RKO (cell line): ENCODE data around the gene BMAL2.
A peak's percentile ranks its signal among the peaks of the same experiment; 100 is the strongest.

Experiments used
- DNase-seq: peaks from one replicate; pipeline ENCODE4 v3.0.0-alpha.2; 2016; ENCODE audit warnings: low spot score

Gene BMAL2

GRCh38 chr12:27319848-27320247, 12.8 kb upstream of the BMAL2 start:
- DNase-seq: no peak

- no peak for DNase-seq
These were observed 8.1 kb upstream of the BMAL2 start for GRCh38 chr12:27324530-27324929.

DNA sequence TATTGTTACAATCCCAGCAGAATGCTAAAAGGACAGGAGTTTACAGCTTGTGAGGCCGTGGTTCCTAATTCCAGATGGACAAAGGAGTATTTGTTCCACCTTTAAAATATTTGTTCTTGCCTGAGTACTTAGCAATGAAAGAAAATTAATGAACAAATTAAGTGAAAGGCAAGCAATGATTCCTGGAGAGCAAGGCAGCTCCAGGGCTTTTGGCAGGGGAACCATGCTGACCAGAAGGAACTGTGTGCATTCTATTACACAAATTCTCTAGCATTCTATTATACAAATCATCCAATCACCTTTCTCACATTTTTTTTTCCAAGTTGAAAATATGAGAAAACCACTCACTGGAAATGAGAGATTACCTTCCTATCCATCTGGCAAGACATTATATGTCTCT, 1.8 kb upstream of the BMAL2 start:
- DNase-seq: no peak

GRCh38 chr12:27331291-27331926, 1.2 kb upstream of the BMAL2 start:
- DNase-seq: peak; percentile 98

DNA sequence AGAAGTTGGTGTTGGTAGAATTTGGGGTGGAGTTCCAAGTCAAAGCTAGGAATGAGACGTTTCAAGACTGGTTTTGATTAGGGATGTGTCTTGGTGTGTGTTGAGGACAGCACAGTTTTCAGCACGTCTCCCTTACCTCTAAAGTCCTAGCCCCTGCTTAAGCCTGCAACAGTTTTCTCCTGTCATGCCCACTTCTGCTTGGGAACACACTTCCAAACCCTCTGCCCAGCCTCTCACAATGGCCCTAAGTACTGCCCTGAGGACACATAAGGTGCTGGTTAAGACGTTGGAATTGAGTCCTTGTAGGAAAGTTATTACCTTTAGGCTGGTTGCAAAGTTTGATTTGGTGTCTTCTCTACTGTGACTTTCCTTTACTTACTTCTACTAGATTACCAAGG, 710 bp upstream of the BMAL2 start:
- DNase-seq: peak; percentile 60

- no peak for DNase-seq
These were observed 276 bp upstream of the BMAL2 start for GRCh38 chr12:27332407-27332713.

- DNase-seq: peak; percentile 44
These were observed 870 bp downstream of the BMAL2 start for GRCh38 chr12:27333403-27334009.

DNA sequence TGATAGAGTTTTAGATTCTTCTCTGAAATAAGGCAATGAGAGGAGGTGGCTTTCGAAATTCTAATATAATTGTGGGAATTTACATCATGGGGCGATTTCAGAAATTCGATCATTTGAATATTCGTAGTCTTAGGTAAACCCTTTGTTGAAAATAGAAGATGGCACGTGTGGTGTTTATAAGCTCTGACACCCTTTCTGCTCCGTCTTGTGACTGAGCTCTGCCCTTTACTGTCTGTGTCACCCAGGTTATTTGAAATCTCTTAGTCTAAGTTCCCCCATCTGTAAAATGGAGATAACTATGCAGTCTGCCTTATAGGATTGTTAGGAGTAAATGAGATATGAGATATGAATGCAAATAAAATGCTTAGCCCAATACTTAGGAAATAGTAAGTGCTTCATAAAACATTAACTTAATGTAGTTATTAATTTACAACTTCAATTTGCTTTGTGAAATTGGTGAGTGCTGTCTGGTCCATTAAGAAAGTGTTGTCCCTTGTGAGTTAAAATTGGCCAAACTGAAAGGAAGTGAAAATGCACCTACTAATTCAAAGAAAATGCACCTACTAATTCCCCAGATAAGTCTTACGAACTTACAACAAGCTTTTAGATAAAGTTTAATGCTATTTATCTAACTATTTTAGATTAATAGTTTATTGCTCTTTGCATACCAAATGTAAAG, 1.5 kb downstream of the BMAL2 start:
- peak; percentile 72 for DNase-seq

GRCh38 chr12:27334721-27335082, 2.1 kb downstream of the BMAL2 start:
- DNase-seq: no peak

DNA sequence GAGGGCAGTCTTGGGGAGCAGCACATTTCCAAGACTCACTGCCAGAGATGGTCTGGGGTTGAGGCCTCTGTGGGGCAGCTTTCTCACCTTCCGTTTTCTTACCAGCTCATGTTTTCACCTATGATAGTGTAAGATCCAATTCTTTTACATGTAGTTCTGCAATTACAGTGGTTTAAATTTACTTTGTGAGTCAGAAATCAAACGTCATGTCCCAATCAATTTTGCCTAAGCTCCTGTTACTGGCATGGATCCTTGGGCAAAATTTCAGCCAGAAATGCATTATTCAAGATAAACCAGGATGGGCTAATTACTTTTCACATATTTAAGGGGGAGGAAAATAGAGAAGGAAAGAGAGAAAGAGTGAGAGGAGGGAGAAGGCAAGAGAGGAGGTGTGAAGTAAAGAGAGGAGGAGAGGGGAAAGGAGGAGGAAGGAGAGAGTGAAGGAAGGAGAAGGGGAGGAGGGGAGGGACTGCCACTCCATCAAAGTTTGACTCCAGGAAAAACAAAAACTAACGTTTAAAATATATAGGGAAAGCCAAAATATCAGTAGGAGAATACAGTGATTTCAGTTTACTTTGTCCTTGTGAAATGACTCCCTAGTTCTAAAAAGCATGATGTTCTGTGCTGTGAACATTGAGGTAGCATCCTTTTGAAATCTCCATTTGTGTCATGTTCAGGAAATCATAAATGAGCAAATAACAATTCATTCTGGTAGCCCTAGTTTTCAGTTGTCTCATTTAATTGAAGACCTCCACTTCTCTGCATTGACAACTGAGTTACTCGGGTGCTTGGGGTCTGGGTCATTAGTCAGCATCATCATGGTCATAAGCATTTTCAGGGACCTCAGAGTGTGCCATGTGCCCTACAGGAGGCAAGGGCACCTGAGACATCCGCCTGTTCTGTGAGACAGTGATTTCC, 3.0 kb downstream of the BMAL2 start:
- no peak for DNase-seq

DNA sequence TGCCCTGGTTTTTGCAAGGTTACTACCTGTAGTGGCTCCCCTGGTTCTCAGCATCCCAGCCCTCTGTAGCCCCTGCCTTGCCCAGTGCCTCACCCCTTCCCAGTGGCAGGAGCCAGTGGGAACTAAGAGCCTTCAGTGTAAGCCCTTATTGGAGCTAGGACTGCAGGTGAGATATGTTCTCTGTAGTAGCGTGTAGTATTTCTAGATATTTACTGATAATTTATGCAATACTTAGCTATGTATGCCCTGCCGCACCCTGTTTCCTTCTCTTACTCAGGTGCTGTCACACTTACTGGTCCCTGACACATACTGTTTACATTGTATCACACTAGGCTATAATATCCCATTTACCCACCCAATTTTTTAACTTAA, 3.6 kb downstream of the BMAL2 start:
- no peak for DNase-seq

- DNase-seq: no peak
These were observed 4.7 kb downstream of the BMAL2 start for GRCh38 chr12:27337376-27337775.

GRCh38 chr12:27338473-27338872, 5.8 kb downstream of the BMAL2 start:
- DNase-seq: no peak

DNA sequence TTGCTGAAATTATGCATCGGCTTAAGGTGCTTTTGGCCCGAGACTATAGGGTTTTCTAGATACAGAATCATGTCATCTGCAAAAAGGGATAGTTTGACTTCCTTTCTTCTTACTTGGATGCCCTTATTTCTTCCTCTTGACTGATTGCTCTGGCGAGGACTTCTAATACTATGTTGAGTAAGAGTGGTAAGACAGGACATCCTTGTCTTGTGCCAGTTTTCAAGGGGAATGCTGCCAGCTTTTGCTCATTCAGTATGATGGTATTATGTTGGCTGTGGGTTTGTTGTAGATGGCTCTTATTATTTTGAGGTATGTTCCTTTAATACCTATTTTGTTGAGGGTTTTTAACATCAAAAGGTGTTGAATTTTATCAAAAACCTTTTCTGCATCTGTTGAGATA, 8.3 kb downstream of the BMAL2 start:
- no peak for DNase-seq

DNA sequence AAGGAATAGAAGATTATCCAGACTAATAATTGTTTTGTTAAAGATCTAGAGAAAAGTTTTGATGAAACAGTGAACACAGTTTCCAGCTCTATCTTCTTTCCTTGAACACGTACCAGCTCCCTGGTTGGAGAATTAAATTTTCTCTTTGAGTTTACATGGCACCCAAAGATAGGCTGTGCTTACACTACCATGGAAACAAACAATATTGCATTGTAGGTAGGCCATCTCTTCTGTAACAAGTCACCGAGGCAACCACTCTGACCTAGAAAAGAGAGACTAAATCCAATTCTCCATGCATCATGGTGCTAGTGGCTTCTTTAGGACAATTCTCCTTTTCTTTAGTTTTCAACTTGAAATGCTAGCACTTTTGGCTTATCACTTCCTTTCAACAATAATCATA, 9.9 kb downstream of the BMAL2 start:
- no peak for DNase-seq

DNA sequence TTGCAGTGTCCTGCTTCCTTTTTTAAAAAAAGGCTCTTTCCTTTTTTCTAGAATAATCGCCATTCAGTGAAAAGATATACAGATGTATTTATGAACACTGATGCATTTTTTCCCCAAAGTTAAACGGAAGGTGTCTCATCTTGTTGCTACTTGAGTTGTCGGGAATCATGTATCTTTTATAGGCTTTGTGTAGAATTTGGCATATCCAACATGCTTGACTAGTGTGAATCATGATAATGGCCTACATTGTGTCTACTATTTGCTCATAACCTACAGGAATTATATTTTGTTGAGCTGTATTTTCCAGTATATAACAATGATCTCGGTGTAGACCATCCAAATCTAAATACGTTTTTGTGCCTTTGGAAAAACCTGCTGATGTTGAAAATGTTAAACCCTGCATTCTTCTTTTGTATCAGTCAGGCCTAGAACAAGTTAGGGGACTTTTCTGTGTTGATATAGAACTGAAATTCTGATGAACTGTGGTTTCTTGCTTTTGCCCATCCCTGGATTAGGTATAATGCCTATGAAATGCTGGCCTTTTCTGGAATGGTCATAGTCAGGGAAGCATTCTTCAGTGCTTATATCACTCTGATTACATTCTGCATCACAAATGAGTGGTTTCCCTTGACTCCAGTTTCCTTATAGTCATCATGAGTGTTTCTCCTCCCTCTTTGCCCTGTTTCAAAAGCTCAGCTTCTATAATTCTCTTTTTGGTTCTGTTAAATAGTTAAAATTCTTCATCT, 10.8 kb downstream of the BMAL2 start:
- DNase-seq: peak; percentile 93

- no peak for DNase-seq
These were observed 11.6 kb downstream of the BMAL2 start for GRCh38 chr12:27344246-27344645.

GRCh38 chr12:27344760-27345159, 12.1 kb downstream of the BMAL2 start:
- DNase-seq: no peak

DNA sequence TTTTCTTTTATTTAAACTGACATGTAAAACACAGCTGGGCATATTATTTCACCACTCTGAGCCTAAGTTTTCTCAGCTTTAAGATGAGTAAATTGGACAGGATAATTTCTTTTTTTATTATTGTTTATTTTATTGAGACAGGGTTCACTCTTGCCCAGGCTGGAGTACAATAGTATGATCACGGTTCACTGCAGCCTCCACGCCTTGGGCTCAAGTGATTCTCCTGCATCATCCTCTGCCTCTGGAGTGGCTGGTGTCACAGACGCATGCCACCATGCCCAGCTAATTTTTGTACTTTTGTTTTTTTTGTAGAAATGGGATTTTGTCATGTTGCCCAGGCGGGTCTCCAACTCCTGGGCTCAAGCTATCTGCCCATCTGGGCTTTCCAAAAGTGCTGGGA, 12.7 kb downstream of the BMAL2 start:
- DNase-seq: no peak

DNA sequence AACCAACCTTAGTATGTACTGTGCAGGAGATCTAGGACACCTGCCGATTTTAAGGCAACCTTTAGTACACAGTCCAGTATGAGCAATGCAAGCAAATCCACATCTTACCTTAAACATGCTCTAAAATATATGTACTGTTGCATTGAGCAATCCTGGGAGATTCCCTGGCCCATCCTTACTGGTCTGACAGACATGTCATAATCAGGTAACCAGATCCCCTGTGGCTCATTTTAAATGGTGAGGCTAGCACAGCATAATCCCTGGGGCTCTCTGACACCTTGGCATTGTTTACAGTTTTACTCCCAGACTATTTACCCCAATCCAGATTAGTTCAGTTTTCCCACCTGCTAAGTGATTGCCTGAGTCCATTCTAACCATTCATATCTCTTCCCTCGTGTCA, 15.1 kb downstream of the BMAL2 start:
- DNase-seq: no peak

GRCh38 chr12:27351476-27351875, 18.8 kb downstream of the BMAL2 start:
- no peak for DNase-seq

DNA sequence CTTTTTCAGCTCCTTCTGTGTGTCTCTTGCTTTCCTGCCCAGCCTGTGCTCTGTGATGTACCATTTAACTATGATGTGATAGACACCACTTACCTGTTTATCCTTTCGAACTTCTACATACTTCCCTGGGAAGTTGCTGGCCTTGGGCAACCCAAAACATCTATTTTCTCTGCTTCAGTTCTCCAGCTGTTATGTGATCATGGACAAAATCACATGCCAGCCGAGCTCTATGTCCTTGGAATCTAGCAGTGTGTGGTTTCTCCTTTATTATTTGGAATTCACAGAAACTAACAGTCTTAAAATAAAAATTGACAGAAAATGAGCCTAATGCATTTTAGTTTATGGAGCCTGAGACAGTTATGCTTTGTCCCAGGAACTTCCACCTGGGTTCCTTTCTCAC, 22.9 kb downstream of the BMAL2 start:
- DNase-seq: no peak
